Measurements from ENCODE around the gene ICAM4. TPM values are rescaled to one million over a fixed set of nuclear protein-coding genes. Genes with fewer than 3 reads are reported as not detected.

The ICAM4 gene
- total and polyA plus RNA-seq, 9 of the 15 experiments (the other 6 are each of a cell fraction or from before 2014, with no cell fraction given) = 14.1 to 86.1 (median 29.6) TPM

DNA sequence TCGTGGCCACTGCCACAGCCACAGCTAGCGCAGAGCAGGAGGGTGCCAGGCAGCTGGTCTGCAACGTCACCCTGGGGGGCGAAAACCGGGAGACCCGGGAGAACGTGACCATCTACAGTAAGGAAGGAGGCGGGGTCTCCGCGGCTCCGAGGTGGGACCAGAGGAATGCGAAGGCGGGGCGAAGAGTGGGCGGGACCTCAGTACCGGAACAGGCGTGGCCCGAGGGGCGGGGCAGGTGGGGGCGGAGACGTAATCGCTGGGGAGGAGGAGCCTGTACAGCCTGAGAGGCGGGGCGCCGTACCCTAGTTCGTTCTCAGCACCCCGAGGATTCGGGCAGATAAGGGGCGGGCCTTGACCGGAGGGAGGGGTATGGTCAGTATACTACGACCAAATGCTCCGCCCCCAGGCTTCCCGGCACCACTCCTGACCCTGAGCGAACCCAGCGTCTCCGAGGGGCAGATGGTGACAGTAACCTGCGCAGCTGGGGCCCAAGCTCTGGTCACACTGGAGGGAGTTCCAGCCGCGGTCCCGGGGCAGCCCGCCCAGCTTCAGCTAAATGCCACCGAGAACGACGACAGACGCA is 5.5 kb downstream of the ICAM4 start (continued):
- TF ChIP-seq CHD1 (IDR thresholded peaks at IDR 0.05; ENCODE audit: low read length) (no peak), BCL6 (CRISPR knock-in tag; IDR thresholded peaks at IDR 0.05) (no peak), BDP1 (IDR thresholded peaks at IDR 0.05; ENCODE audit: insufficient read depth, insufficient read length) (no peak), NR2F6 (CRISPR knock-in tag; IDR thresholded peaks at IDR 0.05) (no peak), CBX2 (IDR thresholded peaks at IDR 0.05; ENCODE audit: insufficient read depth, low read length, poor library complexity, severe bottlenecking) (no peak), GABPA (tag; conservative IDR thresholded peaks at IDR 0.05; ENCODE audit: low read depth) (peak; percentile 79), YY1 (IDR thresholded peaks at IDR 0.05; ENCODE audit: borderline replicate concordance in 1 of 3, control insufficient read depth in 1 of 3, extremely low read depth in 1 of 3, insufficient read depth in 3 of 3, insufficient read length in 1 of 3, insufficient replicate concordance in 2 of 3, low read depth in 1 of 3, low read length in 2 of 3) (peak in 1 of 3 experiments; percentile 7), GABPB1 (CRISPR knock-in tag; IDR thresholded peaks at IDR 0.05) (peak; percentile 83), ZBTB7A (IDR thresholded peaks at IDR 0.05; ENCODE audit: borderline replicate concordance, control insufficient read depth, low read depth, low read length) (peak; percentile 68; the same call in 1 of the 2 replicates), ZNF57 (CRISPR knock-in tag; IDR thresholded peaks at IDR 0.05) (0 out of 2 replicates have a peak, but pooled peaks have one; percentile 48), PCBP2 (IDR thresholded peaks at IDR 0.05; ENCODE audit: low read depth, low read length, poor library complexity, severe bottlenecking) (no peak), ZBTB17 (CRISPR knock-in tag; IDR thresholded peaks at IDR 0.05) (peak; percentile 28; the same call in 1 of the 2 replicates), CSDE1 (IDR thresholded peaks at IDR 0.05) (no peak), CBX1 (IDR thresholded peaks at IDR 0.05; ENCODE audit: low read depth) (0 out of 2 replicates have a peak, but pooled peaks have one; percentile 17), NFE2 (IDR thresholded peaks at IDR 0.05; ENCODE audit: low read depth) (no peak), CCAR2 (IDR thresholded peaks at IDR 0.05; ENCODE audit: low read depth, low read length) (no peak)
- TF ChIP-seq, protein P1, sequence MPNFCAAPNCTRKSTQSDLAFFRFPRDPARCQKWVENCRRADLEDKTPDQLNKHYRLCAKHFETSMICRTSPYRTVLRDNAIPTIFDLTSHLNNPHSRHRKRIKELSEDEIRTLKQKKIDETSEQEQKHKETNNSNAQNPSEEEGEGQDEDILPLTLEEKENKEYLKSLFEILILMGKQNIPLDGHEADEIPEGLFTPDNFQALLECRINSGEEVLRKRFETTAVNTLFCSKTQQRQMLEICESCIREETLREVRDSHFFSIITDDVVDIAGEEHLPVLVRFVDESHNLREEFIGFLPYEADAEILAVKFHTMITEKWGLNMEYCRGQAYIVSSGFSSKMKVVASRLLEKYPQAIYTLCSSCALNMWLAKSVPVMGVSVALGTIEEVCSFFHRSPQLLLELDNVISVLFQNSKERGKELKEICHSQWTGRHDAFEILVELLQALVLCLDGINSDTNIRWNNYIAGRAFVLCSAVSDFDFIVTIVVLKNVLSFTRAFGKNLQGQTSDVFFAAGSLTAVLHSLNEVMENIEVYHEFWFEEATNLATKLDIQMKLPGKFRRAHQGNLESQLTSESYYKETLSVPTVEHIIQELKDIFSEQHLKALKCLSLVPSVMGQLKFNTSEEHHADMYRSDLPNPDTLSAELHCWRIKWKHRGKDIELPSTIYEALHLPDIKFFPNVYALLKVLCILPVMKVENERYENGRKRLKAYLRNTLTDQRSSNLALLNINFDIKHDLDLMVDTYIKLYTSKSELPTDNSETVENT (CRISPR knock-in tag; IDR thresholded peaks at IDR 0.05) = no peak
- TF ChIP-seq, protein P2, sequence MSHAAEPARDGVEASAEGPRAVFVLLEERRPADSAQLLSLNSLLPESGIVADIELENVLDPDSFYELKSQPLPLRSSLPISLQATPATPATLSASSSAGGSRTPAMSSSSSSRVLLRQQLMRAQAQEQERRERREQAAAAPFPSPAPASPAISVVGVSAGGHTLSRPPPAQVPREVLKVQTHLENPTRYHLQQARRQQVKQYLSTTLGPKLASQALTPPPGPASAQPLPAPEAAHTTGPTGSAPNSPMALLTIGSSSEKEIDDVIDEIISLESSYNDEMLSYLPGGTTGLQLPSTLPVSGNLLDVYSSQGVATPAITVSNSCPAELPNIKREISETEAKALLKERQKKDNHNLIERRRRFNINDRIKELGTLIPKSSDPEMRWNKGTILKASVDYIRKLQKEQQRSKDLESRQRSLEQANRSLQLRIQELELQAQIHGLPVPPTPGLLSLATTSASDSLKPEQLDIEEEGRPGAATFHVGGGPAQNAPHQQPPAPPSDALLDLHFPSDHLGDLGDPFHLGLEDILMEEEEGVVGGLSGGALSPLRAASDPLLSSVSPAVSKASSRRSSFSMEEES (CRISPR knock-in tag; IDR thresholded peaks at IDR 0.05) = no peak
- TF ChIP-seq, protein P3, sequence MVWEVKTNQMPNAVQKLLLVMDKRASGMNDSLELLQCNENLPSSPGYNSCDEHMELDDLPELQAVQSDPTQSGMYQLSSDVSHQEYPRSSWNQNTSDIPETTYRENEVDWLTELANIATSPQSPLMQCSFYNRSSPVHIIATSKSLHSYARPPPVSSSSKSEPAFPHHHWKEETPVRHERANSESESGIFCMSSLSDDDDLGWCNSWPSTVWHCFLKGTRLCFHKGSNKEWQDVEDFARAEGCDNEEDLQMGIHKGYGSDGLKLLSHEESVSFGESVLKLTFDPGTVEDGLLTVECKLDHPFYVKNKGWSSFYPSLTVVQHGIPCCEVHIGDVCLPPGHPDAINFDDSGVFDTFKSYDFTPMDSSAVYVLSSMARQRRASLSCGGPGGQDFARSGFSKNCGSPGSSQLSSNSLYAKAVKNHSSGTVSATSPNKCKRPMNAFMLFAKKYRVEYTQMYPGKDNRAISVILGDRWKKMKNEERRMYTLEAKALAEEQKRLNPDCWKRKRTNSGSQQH (CRISPR knock-in tag; IDR thresholded peaks at IDR 0.05) = 0 out of 2 replicates have a peak, but pooled peaks have one; percentile 38
- TF ChIP-seq, protein P4, sequence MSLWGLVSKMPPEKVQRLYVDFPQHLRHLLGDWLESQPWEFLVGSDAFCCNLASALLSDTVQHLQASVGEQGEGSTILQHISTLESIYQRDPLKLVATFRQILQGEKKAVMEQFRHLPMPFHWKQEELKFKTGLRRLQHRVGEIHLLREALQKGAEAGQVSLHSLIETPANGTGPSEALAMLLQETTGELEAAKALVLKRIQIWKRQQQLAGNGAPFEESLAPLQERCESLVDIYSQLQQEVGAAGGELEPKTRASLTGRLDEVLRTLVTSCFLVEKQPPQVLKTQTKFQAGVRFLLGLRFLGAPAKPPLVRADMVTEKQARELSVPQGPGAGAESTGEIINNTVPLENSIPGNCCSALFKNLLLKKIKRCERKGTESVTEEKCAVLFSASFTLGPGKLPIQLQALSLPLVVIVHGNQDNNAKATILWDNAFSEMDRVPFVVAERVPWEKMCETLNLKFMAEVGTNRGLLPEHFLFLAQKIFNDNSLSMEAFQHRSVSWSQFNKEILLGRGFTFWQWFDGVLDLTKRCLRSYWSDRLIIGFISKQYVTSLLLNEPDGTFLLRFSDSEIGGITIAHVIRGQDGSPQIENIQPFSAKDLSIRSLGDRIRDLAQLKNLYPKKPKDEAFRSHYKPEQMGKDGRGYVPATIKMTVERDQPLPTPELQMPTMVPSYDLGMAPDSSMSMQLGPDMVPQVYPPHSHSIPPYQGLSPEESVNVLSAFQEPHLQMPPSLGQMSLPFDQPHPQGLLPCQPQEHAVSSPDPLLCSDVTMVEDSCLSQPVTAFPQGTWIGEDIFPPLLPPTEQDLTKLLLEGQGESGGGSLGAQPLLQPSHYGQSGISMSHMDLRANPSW (CRISPR knock-in tag; IDR thresholded peaks at IDR 0.05) = no peak
